Measurements from ENCODE around the gene TUT4.

TUT4 gene

DNA sequence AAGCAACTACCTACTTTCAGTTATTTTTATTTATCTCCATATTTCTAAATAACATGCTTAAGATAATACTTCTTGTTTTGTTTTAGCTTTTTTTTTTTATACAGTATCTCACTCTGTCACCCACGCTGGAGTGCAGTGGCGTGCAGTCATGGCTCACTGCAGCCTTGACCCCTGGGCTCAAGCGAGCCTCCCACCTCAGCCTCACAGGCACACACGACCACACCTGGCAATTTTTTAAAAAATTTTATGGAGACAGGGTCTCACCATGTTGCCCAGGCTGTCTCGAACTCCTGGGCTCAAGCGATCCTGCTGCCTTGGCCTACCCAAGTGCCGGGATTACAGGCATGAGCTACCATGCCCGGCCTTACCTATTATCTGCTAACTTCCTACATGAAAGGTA lies 20.6 kb downstream of the TUT4 start:
- no peak for DNase-seq

DNA sequence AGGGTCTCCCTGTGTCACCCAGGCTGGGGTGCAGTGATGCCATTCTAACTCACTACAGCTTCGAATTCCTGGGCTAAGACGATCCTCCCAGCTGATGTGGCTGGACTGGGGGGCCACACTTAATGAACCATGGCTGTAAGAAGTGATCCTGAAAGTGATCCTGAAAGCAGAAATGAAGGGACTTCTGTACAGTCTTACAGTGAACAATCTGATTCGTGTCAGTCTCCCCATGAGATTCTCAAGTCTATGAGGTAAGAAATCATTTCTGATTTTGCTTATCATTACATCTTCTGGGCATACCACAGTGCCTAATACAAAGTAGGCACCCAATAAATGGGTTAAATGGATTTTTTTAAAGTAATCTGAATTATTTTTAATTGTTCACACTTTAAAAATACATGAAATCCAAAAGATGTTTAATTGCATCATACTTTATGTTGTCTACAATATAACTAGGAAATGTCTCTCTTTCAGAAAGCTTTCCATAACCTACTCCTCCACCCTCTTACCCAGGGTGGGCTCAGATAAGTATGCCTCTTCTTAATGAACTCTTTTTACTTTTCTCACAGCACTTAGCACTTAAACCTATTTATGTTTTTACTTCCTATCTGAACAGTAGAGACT lies 21.5 kb downstream of the TUT4 start:
- DNase-seq: no peak

DNA sequence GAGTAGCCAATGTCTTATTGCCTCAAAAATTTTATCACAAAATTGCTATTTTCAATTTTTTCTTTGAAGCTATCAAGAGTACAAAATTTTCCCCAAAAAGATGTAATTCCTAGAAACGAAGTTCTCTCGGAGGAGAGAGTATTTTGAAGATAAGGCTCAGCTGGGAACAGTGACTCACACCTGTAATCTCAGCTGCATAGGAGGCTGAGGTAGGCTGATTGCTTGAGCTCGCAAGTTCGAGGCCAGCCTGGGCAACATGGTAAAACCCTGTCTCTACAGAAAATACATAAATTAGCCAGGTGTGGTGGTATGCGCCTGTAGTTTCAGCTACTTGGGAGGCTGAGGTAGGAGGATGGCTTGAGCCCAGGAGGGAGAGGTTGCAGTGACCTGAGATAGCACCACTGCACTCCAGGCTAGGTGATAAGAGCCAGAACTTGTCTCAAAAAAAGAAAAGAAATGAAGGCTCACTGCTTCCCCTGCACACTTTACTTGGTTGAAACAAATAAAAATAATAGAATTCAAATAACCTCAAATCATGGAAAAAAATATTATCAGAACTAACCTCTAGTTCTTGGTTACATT lies 22.2 kb downstream of the TUT4 start:
- no peak for DNase-seq

DNA sequence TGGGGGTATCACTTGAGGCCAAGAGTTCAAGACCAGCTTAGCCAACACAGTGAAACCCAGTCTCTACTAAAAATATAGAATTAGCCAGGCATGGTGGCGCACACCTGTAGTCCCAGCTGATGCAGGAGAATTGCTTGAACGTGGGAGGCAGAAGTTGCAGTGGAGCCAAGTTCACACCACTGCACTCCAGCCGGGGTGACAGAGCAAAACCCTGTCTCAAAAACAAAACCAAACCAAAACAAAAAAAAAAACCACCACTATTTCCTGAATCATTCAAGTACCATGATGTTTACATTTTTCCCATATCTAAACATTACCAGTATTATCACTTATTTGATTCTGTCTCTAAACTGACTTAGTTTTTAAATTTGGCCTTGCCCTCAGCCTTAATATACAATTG lies 29.5 kb downstream of the TUT4 start:
- no peak for DNase-seq

DNA sequence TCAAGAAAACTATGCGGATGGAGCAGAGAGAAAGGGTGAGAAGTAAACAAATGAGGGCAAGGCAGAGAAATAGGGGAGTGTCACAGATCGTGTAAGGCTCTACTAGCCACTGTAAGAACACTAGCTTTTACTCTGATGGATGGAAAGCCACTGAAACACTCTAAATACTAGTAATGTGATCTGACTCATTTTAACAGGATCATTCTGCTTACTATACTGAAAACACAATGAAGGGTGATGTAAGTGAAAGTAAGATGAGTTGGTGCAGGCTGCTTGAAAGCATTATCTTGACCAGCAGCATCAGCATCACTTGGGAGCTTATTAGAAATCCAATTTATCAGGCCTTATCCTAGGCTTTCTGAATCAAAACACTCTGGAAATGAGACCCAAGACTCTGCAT lies 32.7 kb downstream of the TUT4 start:
- peak; percentile 52 for DNase-seq

DNA sequence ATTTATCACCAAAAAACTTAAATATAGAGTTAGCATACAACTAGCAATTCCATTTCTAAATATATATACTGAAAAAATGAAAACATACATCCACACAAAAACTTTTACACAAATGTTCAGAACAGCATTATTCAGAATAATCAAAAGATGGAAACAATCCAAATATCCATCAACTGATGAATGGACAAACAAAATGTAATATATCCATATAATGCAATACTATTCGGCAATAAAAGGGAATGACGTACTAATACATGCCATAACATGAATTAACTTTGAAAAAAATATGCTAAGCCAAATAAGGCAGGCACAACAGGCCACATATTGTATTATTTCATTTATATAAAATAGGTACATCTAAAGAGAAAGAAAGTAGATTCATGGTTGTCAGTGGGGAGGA lies 33.9 kb downstream of the TUT4 start:
- DNase-seq: no peak

DNA sequence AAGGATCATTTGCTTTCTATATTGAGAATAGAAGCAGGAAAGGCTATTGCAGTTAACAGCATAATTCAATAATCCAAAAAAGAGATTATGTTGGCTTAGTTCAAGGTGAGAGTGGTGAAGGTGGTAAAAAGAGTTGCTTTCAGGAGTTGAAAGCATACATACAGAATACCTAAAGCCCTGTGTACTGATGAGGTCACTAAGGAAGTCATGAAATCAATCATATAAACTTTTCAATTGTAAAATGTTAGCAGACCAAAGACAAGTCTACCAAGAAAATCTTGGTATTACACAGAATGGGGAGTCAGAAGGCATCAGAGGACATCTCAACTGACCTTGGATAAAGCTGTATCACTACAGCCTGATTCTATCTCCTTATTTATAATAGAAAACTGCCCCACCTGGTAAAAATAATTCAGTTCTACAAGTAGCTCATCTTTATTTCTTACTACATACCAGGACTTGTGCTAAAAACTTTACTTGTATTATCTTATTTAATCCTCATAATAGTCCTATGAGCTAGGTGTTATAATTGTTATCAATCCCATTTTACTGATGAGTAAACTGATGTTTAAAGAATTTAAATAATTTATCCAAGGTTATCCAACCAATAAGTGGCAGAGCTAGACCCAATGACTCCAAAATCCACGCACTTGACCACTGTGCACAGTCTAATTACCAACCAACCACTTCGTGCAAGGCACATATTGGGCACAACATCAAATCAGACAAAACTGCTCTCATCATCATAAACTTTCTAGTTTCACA lies 40.9 kb downstream of the TUT4 start:
- DNase-seq: no peak

DNA sequence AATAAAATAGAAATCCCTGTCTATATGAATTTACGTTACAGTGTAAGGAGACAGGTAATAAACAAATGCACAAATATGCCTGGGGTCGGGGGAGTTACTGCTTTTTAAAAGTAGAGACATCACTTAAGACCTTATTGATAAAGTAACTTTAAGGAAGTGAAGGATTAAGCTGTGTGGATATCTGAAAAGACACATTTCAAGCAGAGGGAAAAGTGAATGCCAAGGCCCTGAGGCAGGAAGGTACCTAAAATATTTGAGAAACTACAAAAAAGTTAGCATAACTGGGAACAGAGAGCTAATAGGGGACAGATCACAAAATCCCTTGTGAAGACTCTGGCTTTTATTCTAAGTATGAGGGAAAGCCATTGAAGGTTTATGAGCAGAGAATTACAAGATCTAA lies 41.5 kb downstream of the TUT4 start:
- peak; percentile 21 for DNase-seq

DNA sequence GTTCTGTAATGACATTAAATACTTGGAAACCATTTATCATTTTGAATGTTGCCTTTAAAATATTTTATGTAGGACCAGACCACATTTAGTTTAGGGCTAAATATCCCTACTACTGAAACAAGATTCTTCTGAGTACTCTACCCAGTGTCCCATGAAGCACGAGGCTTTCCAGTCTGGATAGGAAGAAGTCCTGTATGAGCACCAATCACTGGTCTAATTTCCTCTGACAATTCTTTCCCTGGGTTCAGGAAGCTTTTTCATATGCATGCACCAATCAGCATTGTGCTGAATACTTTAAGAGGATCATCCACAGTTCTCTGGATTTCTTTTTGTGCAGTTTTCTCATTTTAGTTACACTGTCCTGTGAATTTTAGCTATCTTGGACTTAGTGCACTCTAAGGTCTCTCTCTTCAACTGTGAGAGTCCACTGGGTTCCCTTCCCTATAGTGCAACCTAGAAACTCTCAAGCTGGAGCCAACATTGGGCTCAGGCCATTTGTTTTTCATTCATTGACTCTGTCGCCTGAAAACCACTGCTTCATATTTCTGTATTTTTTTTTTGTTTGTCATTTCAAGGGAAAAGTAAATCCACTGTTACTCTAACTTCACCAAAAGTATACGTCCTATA lies 45.9 kb downstream of the TUT4 start:
- DNase-seq: no peak

DNA sequence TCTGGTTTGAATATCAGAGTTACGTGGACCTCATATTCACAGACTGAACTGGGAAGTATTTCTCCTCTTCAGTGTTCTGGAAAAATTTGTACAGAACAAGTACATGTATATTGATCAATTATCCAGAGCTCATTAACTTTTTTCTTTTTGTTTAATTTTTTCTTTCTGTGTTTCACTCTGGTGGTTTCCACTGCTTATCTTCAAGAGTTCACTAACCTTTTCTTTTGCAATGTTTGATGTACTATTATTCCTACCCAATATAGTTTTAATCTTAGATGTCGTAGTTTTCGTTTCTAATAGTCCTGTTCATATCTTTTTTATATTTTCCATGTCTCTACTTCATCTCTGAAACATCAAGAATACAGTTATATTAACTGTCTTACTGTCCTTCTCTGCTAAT lies 46.5 kb downstream of the TUT4 start:
- no peak for DNase-seq

DNA sequence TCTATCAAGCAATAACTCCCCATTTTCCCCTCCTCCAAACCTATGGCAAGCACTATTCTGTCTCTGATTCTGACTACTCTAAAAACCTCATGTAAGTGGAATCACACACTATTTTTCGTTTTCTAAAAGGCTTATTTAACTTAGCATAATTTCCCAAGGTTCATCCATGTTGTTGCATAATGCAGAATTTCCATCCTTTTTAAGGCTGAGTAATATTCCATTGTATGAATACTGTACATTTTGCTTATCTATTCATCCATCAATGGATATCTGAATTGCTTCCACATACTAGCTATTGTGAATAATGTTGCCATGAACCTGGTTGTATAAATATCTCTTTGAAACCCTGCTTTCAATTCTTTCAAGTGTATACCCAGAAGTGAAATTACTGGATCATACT lies 48.2 kb downstream of the TUT4 start:
- DNase-seq: no peak

DNA sequence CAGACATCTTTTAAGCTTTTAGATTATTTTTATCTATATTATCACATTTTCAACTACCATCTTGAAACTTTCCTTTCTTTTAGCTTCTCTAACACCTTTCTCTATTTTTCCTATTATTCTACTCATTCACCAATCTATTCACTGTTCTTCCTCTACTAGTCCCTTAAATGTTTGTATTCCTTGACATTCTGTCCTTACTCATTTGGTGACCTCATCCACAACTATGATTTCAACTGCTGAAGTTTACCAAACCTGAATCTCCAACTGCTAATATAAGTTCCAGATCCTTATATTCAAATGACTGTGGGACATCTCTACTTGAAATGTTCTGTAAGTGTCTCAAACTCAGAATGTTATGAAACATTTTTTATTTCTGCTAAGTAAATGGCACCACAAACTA lies 49.2 kb downstream of the TUT4 start:
- DNase-seq: no peak

DNA sequence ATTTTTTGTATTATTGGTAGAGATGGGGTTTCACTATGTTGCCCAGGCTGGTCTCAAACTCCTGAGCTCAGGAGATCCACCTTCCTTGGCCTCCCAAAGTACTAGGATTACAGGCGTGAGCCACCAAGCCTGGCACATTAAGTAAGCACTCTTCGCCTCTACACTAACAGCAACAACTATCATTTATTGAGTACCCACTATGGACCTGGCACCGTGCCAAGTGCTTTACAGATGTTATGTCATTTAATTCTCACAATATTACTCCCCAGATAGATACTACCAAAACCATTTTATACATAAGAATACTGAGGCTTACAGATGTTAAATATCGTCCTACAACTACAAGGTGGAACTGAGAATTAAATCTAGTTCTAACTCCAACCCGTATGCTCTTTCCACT lies 50.1 kb downstream of the TUT4 start:
- DNase-seq: no peak

DNA sequence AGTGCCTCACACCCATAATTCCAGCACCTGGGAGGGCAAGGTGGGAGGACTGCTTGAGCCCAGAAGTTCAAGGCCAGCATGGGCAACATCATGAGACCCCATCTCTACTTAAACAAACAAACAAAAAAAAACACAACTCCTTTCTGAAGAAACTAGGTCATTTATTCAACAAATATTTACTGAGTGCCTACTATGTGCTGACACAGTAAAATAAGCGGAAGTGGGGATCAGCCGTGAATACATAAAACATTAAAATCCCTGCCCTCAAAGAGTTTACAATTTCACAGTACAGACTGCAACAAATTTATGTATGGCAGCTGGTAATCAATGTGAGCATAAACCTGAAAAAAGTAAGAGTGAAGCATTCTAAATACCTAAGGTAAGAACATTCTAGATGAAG lies 65.3 kb downstream of the TUT4 start:
- DNase-seq: no peak

DNA sequence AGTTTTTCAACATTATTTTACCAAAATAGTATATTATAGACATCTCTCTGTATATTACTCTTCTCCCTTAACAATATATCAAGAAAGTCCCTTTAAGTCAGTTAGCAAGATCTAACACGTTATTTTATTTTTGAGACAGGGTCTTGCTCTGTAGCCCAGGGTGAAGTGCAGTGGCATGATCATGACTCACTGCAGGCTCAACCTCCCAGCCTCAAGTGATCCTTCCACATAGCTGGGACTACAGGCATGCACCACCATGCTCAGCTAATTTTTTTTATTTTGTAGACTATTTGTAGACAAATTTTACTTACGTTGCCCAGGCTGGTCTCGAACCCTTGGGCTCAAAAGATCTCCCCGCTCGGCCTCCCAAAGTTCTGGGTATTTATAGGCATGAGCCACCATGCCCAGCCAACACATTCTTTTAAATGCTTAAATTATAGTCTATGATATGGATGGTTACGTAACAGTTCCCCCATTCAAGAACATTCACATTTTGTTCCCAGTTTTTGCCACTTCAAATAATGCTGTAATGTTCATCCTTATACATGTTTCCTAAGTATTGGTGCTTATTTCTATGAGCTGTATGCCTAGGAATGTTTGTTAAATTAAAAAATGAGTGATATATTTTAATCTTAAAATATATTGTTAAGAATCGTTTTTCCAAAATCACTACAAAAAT lies 70.4 kb downstream of the TUT4 start:
- DNase-seq: no peak

DNA sequence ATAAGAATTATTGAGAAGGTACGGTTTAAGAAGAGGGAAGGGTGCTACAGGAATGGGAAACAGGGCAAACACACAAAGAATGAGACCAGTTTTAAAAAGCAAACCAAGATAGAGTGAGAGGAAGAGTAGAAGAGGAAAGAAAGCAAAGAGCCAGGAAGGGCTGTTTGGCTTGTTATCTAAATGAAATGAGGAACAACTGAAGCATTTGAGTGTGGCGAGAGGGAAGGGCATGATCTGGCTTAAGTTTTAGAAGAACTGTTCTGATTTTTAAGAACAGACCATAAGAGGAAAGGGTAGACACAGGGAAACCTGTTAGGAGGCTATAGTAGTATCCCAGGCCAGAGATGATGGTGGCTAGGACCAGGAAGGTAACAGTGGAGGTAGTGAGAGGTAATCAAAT lies 73.8 kb downstream of the TUT4 start:
- DNase-seq: peak; percentile 36

DNA sequence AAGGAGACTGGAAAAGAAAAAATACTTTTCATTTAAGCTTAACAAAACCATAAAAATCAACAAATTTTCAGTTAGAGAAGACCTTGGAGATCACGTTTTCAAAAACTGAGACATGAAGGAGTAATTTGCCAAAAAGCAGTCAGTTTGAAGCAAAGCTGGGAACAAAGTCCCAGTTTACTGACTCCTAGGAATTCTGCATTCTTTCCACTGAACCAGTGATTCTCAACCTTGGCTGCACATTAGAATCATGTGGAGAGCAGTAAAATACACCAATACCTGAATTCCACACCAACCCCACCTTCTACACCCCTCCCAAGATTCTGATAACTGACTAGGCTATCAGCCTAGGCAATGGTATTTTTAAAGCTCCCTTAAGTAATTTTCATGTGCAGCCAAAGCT lies 75.0 kb downstream of the TUT4 start:
- DNase-seq: no peak

DNA sequence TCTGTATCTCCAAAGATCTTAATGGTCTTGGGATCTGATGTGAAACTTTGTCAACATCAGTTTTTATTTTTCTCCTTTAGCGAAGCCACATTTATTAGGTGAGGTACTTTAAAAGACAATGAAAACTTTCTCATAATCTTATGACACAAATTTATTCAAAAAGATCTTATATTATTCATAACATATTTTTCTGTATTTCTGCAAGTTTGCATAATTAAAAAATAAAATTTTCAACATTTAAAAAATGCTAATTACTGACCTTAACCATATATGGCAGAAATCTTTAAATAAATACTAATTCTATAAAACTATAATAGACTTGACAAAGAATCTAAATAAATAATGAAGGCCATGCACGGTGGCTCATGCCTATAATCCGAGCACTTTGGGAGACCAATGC lies 75.9 kb downstream of the TUT4 start:
- DNase-seq: no peak

DNA sequence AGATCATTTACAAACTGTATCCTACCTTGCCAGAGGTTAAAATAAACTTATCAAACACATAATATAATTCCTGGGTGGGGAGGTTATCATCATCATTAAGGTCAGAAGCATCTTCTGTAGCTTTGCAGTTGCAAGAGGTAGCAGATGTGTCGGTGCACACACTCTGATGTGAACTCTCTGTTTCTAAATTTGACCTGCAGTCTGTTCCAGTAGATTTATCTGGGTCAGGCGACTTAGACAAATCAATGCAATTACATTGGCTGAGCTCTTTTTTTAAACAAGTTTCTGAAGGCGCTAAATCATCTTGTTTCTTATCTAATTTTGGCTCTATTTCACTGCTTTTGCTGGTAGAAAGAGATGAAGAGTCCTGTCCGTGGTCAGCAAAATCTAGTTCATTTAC lies 78.1 kb downstream of the TUT4 start:
- no peak for DNase-seq

DNA sequence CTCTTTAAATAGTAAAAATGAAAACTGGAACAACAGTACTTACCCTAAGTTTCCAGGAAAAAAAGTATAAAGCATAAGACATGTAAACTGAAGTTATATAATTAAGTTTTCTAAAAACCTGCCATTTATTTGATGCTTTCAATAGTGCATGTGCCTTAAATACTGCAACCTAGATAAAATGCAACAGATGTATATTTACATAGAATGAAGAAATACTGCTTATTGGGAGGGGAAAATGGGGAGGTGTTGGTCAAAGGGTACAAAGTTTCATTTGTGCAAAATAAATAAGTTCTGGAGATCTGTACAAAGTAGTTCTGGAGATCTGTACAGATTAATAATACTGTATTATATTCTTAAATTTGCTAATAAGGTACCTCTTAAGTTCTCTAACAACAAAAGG lies 79.9 kb downstream of the TUT4 start:
- no peak for DNase-seq

DNA sequence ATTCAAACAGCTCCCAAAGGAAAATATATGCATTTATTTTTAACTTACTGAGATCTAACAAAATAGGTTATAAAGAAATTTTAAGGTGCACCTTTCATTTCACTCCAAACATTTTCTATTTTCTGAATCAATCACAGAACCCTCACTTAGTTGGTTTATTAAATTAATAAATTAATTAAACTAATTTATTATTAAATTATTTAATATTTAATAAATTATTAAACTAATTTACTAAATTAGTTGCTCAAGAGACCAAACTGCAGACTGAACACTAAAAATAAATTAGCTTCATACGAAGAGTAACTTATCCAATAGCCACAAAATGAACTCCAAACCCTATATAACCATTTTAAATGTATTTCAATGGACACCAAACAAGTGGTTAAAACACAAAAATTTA lies 80.5 kb downstream of the TUT4 start:
- DNase-seq: no peak

DNA sequence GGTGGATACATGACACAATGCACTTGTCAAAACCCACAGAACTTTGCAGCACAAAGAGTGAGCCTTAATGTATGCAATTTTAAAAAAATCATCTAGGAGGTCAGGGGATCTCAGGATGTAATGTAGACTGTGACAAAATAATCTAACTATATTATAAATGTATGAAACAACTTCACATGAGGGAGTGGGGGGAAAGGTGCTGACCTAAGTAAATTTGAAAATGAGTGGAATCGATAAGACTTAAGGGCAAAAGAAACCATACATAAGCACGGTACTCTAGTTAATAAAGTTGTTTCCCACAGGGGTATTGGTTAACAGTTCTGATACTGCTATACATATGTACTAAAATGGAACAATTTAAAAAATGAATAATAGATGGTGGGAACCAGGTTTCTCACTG lies 83.8 kb downstream of the TUT4 start:
- DNase-seq: no peak

DNA sequence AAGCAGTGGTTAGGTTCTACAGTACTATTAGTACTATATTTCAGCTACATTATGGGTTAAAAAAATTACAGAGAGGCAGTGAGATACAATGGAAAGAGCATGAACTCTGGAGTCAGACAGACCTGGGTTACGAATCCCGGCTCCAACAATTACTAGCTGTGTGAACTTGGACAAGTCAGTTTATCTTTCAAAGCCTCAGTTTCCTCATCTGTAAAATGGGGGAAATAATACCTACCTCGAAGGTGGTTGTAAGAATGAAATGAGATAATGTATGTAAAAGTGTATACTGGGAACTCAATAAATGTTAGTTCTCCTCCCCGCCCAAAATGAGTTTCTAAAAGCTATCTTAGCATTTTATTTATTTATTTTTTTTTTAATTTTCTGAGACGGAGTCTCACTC lies 89.0 kb downstream of the TUT4 start:
- DNase-seq: no peak

DNA sequence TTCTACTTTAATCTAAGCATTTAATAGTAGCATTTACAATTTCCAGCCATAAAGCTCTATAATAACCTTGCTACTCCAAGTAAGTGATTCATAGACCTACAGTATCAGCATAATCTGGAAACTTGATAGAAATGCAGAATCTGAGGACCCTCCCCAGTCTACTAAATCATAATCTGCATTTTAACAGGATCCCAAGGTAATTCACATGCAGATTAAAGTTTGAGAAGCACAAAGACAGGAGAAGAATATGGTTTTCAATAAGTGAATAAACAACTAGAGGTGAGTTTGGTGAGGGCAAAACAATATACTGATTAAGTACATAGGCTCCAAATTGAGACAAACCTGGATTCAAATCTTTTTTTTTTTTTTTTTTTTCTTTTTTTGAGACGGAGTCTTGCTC lies 91.1 kb downstream of the TUT4 start:
- DNase-seq: no peak
